HG03457 (cell line): ENCODE results near the gene EPHB2.
"Not testable (repeated sequence)": the region's sequence is repeated elsewhere in the genome, so short reads cannot be mapped to it uniquely, and the experiment has no call there.

Experiments used
- ATAC-seq: cut with Tn5 transposase; IDR thresholded peaks from one replicate; pipeline ENCODE4 v1.9.1; 2021; ENCODE audit warnings: moderate number of reproducible peaks; ENCODE audit not compliant: unreplicated experiment

Gene EPHB2

GRCh38 chr1:22689505-22689904 is 21.1 kb upstream of the EPHB2 start:
- ATAC-seq, result no peak

DNA sequence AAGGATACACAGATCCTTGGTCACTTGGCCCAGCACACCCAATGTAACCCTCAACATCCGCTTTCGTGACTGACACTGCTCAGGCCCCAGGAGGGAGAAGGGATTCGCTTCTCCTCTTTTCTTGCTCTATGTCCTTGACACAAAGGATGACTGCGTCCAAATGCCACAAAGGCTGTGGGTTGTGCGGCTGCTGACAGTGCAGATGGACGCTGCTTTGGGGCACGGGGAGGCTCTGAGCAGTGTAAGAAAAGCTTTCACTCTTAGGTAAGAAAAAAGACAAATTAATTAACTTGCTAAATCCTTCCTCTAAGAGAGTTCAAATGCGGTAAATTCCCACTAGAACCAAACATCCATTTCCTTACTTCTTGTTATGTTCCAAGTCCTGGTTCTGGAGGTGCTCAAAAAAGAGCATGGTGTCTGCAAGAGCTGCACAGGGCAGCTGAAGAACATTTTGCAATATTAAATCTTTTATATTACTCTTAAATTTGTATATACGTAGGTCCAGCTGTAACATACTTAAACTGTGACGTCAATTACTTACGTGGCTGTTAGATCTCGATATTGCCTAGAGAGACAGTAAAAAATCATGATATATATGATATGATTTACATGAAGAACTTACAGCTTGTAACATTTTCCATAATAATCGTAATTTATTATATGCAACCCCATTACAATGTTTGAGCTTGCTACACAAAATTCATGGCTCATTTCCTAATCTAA is 19.4 kb upstream of the EPHB2 start:
- no peak for ATAC-seq

DNA sequence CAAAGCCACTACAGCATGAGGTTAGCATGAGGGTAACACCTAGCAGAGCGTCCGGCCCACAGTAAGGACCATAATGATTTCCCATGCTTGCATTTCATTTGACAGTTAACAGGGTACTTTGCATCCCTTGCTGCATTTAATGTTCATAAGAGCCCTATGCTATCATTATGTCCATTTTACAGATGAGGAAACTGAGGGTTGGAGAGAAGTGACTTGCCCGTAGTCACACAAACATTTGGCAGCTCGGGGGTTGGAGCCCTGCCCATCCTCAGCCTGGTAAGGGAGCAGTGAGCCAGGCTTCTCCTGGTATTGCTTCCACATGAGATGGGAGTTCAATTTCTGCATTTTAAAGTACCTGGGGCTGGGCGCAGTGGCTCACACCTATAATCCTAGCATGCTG is 16.5 kb upstream of the EPHB2 start:
- ATAC-seq, result no peak

DNA sequence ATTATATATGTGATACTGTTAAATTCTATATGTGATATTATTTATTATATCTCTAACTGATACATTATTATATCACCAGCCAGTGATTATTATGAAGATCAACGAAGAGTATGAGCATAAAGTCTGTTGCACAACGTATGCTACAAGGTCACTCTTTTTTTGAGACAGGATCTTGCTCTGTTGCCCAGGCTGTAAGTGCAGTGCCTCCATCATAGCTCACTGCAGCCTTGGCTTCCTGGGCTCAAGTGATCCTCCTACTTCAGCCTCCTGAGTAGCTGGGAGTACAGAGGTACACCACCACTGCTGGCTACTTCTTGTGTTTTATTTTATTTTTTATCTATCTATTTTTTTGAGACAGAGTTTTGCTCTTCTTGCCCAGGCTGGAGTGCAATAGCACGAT is 14.0 kb upstream of the EPHB2 start:
- no peak for ATAC-seq

DNA sequence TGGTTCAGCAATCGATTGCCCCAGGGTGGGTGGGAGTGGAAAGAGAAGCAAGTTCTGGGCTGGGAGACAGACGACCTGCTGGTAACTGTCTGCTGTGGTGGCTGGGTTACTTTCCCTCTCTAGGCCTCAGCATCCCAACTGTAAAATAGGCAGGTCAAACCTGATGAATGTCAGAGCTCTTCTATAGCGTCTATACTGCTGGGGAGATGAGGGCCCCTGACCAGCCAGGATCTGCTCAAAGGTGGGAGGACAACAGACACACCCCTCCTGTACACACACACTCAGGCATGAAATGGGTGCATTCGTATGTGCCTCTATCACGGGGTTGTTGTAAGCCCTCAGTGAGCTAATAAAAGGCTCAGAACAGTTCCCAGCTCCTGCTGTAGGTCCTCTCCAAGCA is 12.7 kb upstream of the EPHB2 start:
- ATAC-seq, result no peak

GRCh38 chr1:22699681-22700520 is 10.7 kb upstream of the EPHB2 start:
- ATAC-seq, result no peak

GRCh38 chr1:22702296-22703085 is 8.1 kb upstream of the EPHB2 start:
- ATAC-seq, result no peak

- ATAC-seq, result no peak
Observed at GRCh38 chr1:22704440-22705067, 6.1 kb upstream of the EPHB2 start.

DNA sequence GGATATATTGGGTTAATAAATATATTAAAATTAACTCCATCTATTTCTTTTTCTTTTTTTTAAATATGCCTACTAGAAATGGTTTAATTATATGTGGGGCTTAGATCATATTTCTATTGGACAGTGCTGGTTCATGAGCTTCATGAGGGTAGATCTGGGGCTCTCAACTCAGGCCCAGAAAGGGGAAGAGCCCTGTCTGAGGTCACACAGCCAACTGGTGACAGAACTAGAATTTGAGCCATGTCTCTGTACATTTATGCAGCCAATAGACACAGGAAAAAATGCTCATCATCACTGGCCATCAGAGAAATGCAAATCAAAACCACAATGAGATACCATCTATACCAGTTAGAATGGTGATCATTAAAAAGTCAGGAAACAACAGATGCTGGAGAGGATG is 5.1 kb upstream of the EPHB2 start:
- no peak for ATAC-seq

GRCh38 chr1:22706100-22706499 is 4.5 kb upstream of the EPHB2 start:
- ATAC-seq, result not testable (repeated sequence)

DNA sequence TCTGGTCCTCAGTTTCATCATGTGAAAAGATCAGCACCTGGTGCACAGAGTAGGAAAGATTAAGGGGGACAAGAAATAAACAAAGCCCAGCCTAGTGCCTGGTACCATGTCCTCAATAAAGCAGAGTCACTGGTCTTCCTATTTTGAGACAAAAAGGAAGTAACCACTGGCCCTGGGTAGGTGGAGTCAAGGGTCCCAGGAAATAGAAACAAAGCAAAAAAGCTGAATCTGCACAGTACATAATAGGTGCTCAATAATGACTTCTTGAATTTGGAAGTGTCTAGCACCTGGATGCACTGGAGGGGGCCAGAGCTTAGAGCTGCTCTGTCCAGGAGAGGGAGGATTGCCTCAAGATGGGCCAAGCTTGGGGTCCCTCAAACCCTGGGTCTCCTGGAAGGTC is 1.9 kb upstream of the EPHB2 start:
- ATAC-seq, result no peak

DNA sequence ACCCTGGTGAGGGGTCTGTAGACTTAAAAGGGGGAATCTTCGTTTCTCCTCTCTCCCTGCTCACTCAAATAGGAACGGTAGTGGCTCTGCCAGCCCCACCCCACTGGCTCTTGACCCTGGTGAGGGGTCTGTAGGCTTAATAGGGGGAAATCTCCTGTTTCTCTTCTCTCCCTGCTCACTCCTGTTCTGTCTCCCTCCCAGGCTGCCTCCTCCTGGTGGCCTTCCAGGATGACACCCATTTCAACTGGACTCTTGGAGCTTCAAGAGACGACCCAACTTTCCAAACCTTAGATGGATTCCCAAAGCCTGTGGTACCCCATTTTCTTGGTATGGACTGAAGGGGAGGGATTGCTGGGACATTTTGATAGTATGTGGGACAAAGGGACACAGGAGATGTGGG is 1.4 kb upstream of the EPHB2 start:
- no peak for ATAC-seq

DNA sequence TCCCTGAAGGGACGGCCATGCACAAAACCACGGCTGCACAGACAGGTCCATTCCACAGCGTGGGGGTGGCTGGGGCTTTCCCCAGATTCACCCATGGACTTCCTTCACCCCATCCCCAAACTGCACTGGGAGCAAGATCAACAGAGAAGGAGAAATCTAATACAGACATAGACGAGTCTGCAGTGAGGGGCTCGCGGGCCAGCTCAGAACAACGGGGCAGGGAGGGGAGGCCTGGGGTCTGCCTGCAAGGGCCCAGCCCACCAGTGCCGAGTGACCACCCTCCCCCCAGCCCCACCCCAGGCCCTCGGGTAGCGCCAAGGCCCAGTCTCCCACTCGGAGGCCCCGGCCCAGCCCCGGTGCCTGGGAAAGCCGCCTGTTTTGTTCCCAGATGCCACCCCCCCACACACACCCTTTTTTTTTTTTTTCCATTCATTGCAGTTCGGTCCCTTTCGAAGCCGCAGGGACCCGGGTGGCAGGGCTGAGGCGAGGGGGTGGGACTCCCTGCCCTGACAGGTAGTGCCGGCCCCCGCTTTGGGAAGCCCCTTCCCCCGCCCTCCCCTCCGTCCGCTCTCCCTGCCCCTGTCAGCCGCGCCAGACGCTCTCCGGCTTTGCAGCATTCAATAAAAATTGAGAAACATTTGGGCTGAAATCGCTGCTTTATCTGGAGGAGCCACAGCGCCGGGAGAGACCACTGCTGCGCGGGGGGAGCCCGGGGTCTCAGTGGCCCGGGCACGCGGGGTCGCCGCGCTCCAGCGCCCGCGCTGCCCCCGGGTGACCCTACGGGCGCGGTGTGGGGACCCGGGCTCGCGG is 543 bp upstream of the EPHB2 start:
- no peak for ATAC-seq

- ATAC-seq, result no peak
Observed at GRCh38 chr1:22711071-22711470, 432 bp downstream of the EPHB2 start.

DNA sequence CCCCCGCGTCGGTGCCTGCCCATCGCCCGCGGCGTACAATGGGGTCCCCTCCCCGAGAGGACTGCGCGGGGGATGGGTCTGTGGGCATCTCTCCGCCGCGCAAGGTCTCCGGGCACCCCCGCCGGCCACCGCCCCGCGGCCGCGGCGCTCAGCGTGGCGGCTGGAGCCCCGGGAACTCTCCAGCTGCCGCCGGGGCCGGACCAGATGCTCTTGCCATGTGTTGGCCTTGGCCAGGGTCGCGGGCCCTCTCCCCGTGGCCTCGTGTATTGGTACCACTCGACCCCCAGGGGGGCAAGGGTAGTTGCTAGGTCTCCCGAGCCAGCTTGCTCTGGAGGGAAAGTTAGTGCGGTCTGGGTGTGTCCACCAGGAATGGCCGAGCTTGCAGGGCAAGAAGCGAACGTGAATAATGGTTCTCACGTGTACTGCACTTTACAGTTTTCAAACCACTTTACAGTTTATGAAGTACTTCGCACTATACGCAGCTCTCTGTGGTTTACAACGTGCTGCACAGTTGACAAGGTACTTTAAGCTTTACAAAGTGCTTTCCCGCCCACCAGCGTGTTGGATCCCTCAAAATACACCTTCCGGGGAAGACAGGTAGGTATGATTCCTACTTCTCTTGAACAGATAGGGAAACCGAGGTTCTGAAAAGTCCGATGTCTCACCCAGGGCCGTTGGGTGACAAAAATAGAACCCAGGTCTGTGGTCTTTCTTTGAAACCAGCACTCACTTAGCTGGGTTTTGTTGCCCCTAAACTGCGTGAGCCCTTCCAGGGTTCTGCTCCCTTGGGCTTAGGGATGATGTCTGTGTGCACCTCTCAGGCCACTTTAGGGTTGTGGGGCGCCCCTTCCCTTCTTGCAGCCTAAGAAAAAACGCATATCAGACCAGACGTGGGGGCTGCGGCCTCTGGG is 1.2 kb downstream of the EPHB2 start:
- ATAC-seq, result no peak

GRCh38 chr1:22712502-22713271 is 2.0 kb downstream of the EPHB2 start:
- ATAC-seq, result no peak

- no peak for ATAC-seq
Observed at GRCh38 chr1:22714455-22714854, 3.8 kb downstream of the EPHB2 start.

GRCh38 chr1:22717037-22717760 is 6.6 kb downstream of the EPHB2 start:
- ATAC-seq, result no peak
